ES-I3 (cell line): ENCODE results near the gene CNTFR.

Experiments used
- H3K36me3 ChIP-seq: 2 replicates; pipeline ENCODE4 v1.6.1; 2013; ENCODE audit warnings: mild to moderate bottlenecking, low read length, control low read depth, moderate library complexity; ENCODE audit not compliant: insufficient read depth
- H3K4me1 ChIP-seq: 2 replicates; pipeline ENCODE4 v1.6.1; 2013; ENCODE audit warnings: mild to moderate bottlenecking, control low read depth, low read length; ENCODE audit not compliant: insufficient read depth
- H3K9ac ChIP-seq: 2 replicates; pipeline ENCODE4 v1.6.1; 2013; ENCODE audit warnings: low read depth, mild to moderate bottlenecking, low read length, moderate library complexity
- H3K9me3 ChIP-seq: 2 replicates; pipeline ENCODE4 v1.6.1; 2013; ENCODE audit warnings: mild to moderate bottlenecking, low read length, moderate library complexity; ENCODE audit not compliant: control insufficient read depth, insufficient read depth

Gene CNTFR

GRCh38 chr9:34574571-34574970 lies 15.0 kb downstream of the CNTFR start:
- Histone ChIP-seq H3K4me1 (peaks cover 43% of the 10 kb centered on the region), H3K9me3 (no peaks in the 10 kb centered on the region), H3K9ac (no peak overlapping the region), H3K36me3 (no peaks in the 10 kb centered on the region)

GRCh38 chr9:34573599-34574325 lies 15.8 kb downstream of the CNTFR start:
- Histone ChIP-seq H3K9me3 (no peaks in the 10 kb centered on the region), H3K36me3 (no peaks in the 10 kb centered on the region), H3K4me1 (peaks cover 44% of the 10 kb centered on the region), H3K9ac (no peak overlapping the region)

- Histone ChIP-seq H3K9ac (no peak overlapping the region), H3K4me1 (peaks cover 44% of the 10 kb centered on the region), H3K36me3 (no peaks in the 10 kb centered on the region), H3K9me3 (no peaks in the 10 kb centered on the region)
Observed at GRCh38 chr9:34572628-34573027, 16.9 kb downstream of the CNTFR start.

GRCh38 chr9:34572092-34572491 lies 17.4 kb downstream of the CNTFR start:
- no peak overlapping the region for H3K9ac ChIP-seq
- H3K36me3 ChIP-seq, result no peaks in the 10 kb centered on the region
- peaks cover 40% of the 10 kb centered on the region for H3K4me1 ChIP-seq
- H3K9me3 ChIP-seq, result no peaks in the 10 kb centered on the region

DNA sequence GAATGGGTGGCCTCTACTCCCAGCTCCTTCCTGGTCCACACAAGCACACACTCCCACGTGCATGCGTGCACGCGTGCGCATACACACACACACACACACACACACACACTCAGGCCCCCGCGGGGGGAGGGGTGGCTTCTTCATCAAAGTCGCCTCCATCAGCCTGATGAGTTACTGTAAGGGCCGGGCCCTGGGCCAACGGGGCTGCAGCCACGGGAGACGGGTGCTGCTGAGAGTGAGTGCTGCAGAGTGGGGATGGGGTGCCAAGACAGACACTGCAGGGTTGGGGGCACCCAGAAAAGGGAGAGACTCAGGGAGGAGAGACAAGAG lies 18.1 kb downstream of the CNTFR start:
- Histone ChIP-seq H3K4me1 (peaks cover 34% of the 10 kb centered on the region), H3K9me3 (no peaks in the 10 kb centered on the region), H3K9ac (no peak overlapping the region), H3K36me3 (no peaks in the 10 kb centered on the region)

DNA sequence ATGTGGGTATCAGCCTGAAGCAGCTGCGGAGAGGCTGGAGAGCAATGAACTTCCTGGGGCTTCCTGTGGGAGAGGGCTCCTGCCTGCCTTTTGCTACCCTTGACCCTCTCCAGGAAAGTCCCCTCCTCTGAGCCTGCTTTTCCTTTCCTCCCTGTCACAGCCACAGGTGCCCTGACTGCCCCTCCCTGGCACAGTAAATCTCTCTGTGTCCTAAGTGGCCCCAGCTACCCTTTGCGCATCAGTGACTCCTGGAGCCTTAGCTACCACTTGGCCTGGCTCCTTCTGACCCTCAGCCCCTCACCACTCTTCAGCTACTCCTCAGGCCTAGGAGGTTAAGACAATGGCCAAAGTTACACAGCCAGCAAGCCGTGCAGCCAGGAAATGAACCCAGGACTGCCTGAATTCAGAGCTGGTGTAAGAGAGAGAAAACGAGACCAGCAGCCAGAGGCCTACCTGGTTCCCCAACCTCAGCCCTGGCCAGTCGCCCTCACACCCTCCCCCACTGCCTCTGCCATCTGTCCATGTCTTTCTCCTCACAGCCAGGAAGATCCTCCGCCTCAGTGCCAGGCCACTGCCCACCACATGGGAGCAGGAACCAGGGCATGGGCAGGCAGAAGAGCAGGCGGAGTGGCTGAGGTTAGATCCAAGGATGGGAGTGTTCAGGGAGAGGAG lies 18.6 kb downstream of the CNTFR start:
- peaks cover 34% of the 10 kb centered on the region for H3K4me1 ChIP-seq
- no peaks in the 10 kb centered on the region for H3K9me3 ChIP-seq
- H3K9ac ChIP-seq, result no peak overlapping the region
- no peaks in the 10 kb centered on the region for H3K36me3 ChIP-seq

DNA sequence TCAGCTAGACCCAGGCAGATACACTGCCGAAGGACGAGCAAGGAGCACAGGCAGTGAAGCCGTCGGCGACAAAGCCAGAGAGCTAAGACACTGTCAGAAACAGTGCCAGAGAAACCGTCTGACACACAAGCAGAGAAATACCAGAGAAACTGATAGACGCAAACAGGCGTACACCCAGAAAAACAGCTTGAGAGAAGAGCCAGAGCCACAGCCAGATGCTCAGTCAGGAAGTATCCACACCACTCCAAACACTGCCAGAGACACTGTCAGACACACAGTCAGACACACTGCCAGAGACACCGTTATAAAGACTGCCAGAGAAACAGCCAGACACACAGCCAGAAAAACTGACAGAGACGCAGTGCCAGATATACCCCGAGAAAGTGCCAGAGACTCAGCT lies 19.1 kb downstream of the CNTFR start:
- no peaks in the 10 kb centered on the region for H3K36me3 ChIP-seq

GRCh38 chr9:34568774-34569173 lies 20.8 kb downstream of the CNTFR start:
- Histone ChIP-seq H3K9me3 (no peaks in the 10 kb centered on the region), H3K36me3 (no peaks in the 10 kb centered on the region), H3K4me1 (peaks cover 33% of the 10 kb centered on the region), H3K9ac (no peak overlapping the region)

More for the DNA sequence above, 19.1 kb downstream of the CNTFR start:
- Histone ChIP-seq H3K9ac (no peak overlapping the region), H3K9me3 (no peaks in the 10 kb centered on the region), H3K4me1 (peaks cover 34% of the 10 kb centered on the region)

DNA sequence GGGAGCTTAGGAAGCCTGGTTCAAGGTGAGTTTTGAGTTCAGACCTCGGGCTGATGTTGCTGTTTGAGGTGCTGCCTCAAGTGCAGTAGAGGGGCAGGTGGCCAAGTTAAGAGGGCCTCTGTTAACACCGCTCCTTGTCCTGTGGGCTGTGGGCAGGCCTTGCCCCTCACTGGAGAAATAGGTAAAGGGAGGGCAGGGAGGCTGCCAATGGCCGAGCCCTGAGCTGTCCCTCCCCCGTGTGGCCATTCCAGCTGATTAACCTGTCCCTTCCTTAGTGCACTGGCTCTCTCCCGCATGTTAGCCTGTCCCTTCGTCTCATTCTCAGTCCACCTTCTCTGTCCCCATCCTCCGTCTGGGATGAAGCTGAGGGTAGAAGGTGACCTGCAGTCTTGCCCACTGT lies 21.4 kb downstream of the CNTFR start:
- H3K4me1 ChIP-seq, result peaks cover 26% of the 10 kb centered on the region; the same call in 1 of the 2 replicates
- no peak overlapping the region for H3K9ac ChIP-seq
- no peaks in the 10 kb centered on the region for H3K9me3 ChIP-seq
- no peaks in the 10 kb centered on the region for H3K36me3 ChIP-seq

- Histone ChIP-seq H3K9me3 (no peaks in the 10 kb centered on the region), H3K9ac (no peak overlapping the region), H3K4me1 (peaks cover 25% of the 10 kb centered on the region; the same call in 1 of the 2 replicates), H3K36me3 (no peaks in the 10 kb centered on the region)
Observed at GRCh38 chr9:34566972-34567371, 22.6 kb downstream of the CNTFR start.

DNA sequence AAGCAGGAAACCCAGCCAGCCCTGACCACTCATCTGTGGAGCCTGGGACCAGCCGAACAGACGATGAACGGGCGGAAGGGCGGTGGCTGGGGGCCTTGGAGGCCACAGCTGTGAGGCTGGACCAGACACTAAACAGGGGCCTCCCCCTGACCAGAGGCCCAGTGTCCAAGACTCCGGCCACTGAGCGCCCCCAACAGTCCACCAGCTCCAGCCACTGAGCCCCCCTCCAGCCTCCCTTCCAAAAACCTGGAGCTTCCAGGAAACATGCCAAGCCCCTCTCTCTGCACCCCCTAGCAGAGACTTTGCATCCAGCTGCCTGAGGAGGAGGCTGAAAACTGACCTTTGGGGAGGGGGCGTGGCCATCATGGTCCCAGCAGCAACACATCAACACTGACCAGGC lies 23.2 kb downstream of the CNTFR start:
- no peaks in the 10 kb centered on the region for H3K9me3 ChIP-seq
- H3K9ac ChIP-seq, result no peak overlapping the region
- H3K36me3 ChIP-seq, result peaks cover 3% of the 10 kb centered on the region; the same call in 1 of the 2 replicates
- peaks cover 25% of the 10 kb centered on the region; the same call in 1 of the 2 replicates for H3K4me1 ChIP-seq

DNA sequence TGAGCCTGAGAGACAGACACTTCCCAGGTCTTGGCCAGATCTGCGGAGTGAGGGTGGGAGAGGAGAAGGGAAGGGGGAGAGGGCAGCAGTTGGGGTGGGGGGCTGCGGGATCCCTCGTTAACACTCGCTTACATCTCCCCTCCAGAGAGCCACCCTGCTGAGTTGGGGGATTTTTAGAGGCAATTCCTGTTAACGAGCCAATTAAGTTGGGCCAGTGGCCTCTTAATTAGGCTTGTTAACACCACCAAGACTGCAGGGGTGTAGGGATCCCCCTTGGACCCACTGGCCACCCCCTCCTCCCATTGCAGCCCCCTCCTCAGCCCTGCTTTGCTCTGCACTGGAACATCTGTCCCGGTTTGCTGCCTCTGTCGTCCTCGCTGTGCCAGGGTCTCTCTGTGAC lies 23.7 kb downstream of the CNTFR start:
- H3K9me3 ChIP-seq, result no peaks in the 10 kb centered on the region
- peaks cover 20% of the 10 kb centered on the region; the same call in 1 of the 2 replicates for H3K4me1 ChIP-seq
- H3K36me3 ChIP-seq, result peaks cover 3% of the 10 kb centered on the region; the same call in 1 of the 2 replicates
- H3K9ac ChIP-seq, result no peak overlapping the region

GRCh38 chr9:34564617-34565016 lies 24.9 kb downstream of the CNTFR start:
- Histone ChIP-seq H3K9me3 (no peaks in the 10 kb centered on the region), H3K9ac (no peak overlapping the region), H3K36me3 (peaks cover 3% of the 10 kb centered on the region; the same call in 1 of the 2 replicates), H3K4me1 (peaks cover 22% of the 10 kb centered on the region)

GRCh38 chr9:34563262-34563661 lies 26.3 kb downstream of the CNTFR start:
- H3K4me1 ChIP-seq, result peaks cover 22% of the 10 kb centered on the region
- H3K9me3 ChIP-seq, result no peaks in the 10 kb centered on the region
- H3K9ac ChIP-seq, result no peak overlapping the region
- peaks cover 3% of the 10 kb centered on the region; the same call in 1 of the 2 replicates for H3K36me3 ChIP-seq

GRCh38 chr9:34562135-34562745 lies 27.3 kb downstream of the CNTFR start:
- Histone ChIP-seq H3K9me3 (no peaks in the 10 kb centered on the region), H3K36me3 (peaks cover 3% of the 10 kb centered on the region; the same call in 1 of the 2 replicates), H3K9ac (no peak overlapping the region), H3K4me1 (peaks cover 22% of the 10 kb centered on the region)
